HCT116 (cell line): Measurements from ENCODE around the gene CCDC89. TPM values are rescaled to one million over a fixed set of nuclear protein-coding genes. Genes with fewer than 3 reads are reported as not detected.

Source experiments
- ATAC-seq: fragments of 200-7000 bp; cut with Tn5 transposase; 2 replicates; pipeline ENCODE4 v1.9.1; 2020; ENCODE audit warnings: mild to moderate bottlenecking, moderate library complexity
- BruUV-seq: library from RNA; stranded (reverse); fragments of 400-500 nt; replicated peaks from 2 replicates; lab custom pipeline; 2021; lab: Mats Ljungman, UMichigan
- CTCF ChIA-PET: fragments of 300-600 bp; sonication (Branson Sonifier 250); formaldehyde crosslinking; loops from one replicate; lab custom pipeline; 2021; ENCODE audit warnings: antibody characterized with exemption; lab: Charles Lee
- POLR2A ChIA-PET: fragments of 300-600, 350-600 bp; sonication (Branson Sonifier 250); formaldehyde crosslinking; loops from one replicate; lab custom pipeline; 2021; ENCODE audit warnings: antibody characterized with exemption; lab: Charles Lee
- RAD21 ChIA-PET, 2 experiments: fragments of 300-600 bp; sonication (Branson Sonifier 250); formaldehyde crosslinking; loops; one replicate each; lab custom pipeline; 2023; ENCODE audit warnings: low total read pairs in 2 of 2; ENCODE audit not compliant: uncharacterized antibody in 2 of 2, unreplicated experiment in 2 of 2, low non-redundant PET in 1 of 2; lab: Charles Lee
- DNase-seq: peaks from one replicate; pipeline ENCODE4 v3.0.0-alpha.2; 2010; ENCODE audit warnings: low read depth, low spot score
- H2AFZ ChIP-seq: fragments of 200-600 bp; shearing (Covaris generic), sonication (generic); 2 replicates; pipeline ENCODE4 v1.6.1; 2017; ENCODE audit warnings: low read depth, mixed run types, mixed read lengths, antibody characterized with exemption, low read length; ENCODE audit not compliant: poor library complexity, severe bottlenecking
- H3K27ac ChIP-seq: 2 replicates; pipeline ENCODE4 v1.5.1; 2012; ENCODE audit warnings: low read depth, low read length
- H3K27me3 ChIP-seq: fragments of 200-600 bp; sonication (generic); 2 replicates; pipeline ENCODE4 v1.6.1; 2016; ENCODE audit warnings: mixed run types, low read length, mixed read lengths; ENCODE audit not compliant: insufficient read depth
- H3K36me3 ChIP-seq, 2 experiments: fragments of 200-500 bp in 1 of 2; fragments of 200-600 bp in 1 of 2; sonication (Bioruptor generic) in 1 of 2; sonication (generic) in 1 of 2; 2 replicates each; pipeline versions ENCODE4 v1.5.1 to v1.6.1; 2014 to 2016; ENCODE audit warnings: low read length in 2 of 2, inconsistent platforms in 1 of 2, mixed read lengths in 1 of 2, mixed run types in 1 of 2; ENCODE audit not compliant: insufficient read depth in 2 of 2, control insufficient read depth in 1 of 2
- H3K4me1 ChIP-seq, 2 experiments: fragments of 200-600 bp in 1 of 2; sonication (generic) in 1 of 2; 2 replicates each; pipeline versions ENCODE4 v1.5.1 to v1.6.1; 2012 to 2017; ENCODE audit warnings: low read length in 2 of 2, inconsistent platforms in 1 of 2, mild to moderate bottlenecking in 1 of 2, mixed read lengths in 1 of 2, mixed run types in 1 of 2, moderate library complexity in 1 of 2; ENCODE audit not compliant: insufficient read depth in 2 of 2, control insufficient read depth in 1 of 2
- H3K4me2 ChIP-seq: fragments of 200-600 bp; sonication (generic); 2 replicates; pipeline ENCODE4 v1.6.1; 2017; ENCODE audit warnings: mixed run types, low read length, mixed read lengths
- H3K4me3 ChIP-seq, 2 experiments: fragments of 200-600 bp in 1 of 2; sonication (generic) in 1 of 2; replicated peaks in 1 of 2; 2 replicates each; pipeline ENCODE4 v1.5.1; 2011 to 2016; ENCODE audit warnings: low read length in 2 of 2, control low read depth in 1 of 2, low read depth in 1 of 2, mild to moderate bottlenecking in 1 of 2, mixed read lengths in 1 of 2, mixed run types in 1 of 2
- H3K79me2 ChIP-seq: fragments of 200-600 bp; sonication (generic); 2 replicates; pipeline ENCODE4 v1.6.1; 2017; ENCODE audit warnings: mild to moderate bottlenecking, mixed run types, low read length, moderate library complexity, mixed read lengths; ENCODE audit not compliant: insufficient read depth
- H3K9ac ChIP-seq: fragments of 200-600 bp; sonication (generic); 2 replicates; pipeline ENCODE4 v1.6.1; 2016; ENCODE audit warnings: low read length, mixed read lengths
- H3K9me2 ChIP-seq: fragments of 200-600 bp; sonication (generic), shearing (Covaris generic); 2 replicates; pipeline ENCODE4 v1.6.1; 2017; ENCODE audit warnings: mixed run types, mild to moderate bottlenecking, moderate library complexity; ENCODE audit not compliant: insufficient read depth
- H3K9me3 ChIP-seq, 2 experiments: fragments of 200-500 bp in 1 of 2; fragments of 200-600 bp in 1 of 2; sonication (Bioruptor generic) in 1 of 2; sonication (generic) in 1 of 2; 2 replicates each; pipeline ENCODE4 v1.6.1; 2014 to 2017; ENCODE audit warnings: low read length in 2 of 2, mixed read lengths in 2 of 2, inconsistent platforms in 1 of 2, low read depth in 1 of 2, mild to moderate bottlenecking in 1 of 2, mixed run types in 1 of 2, moderate library complexity in 1 of 2; ENCODE audit not compliant: control insufficient read depth in 1 of 2, insufficient read depth in 1 of 2
- H4K20me1 ChIP-seq: fragments of 200-600 bp; sonication (generic), shearing (Covaris generic); 2 replicates; pipeline ENCODE4 v1.6.1; 2017; ENCODE audit warnings: mixed run types, mild to moderate bottlenecking, moderate library complexity; ENCODE audit not compliant: insufficient read depth
- CBX3 ChIP-seq: IDR thresholded peaks from 2 replicates; pipeline ENCODE4 v1.6.1; 2012; ENCODE audit warnings: low read depth
- CEBPB ChIP-seq: IDR thresholded peaks from 2 replicates; pipeline ENCODE4 v1.6.1; 2012; ENCODE audit warnings: low read depth
- EGR1 ChIP-seq: IDR thresholded peaks from 2 replicates; pipeline ENCODE4 v1.6.1; 2012; ENCODE audit warnings: low read depth
- ELF1 ChIP-seq: IDR thresholded peaks from 2 replicates; pipeline ENCODE4 v1.6.1; 2012; ENCODE audit warnings: low read depth, borderline replicate concordance
- EZH2 ChIP-seq: fragments of 200-600 bp; sonication (generic); IDR thresholded peaks from 2 replicates; pipeline ENCODE4 v1.6.1; 2017; ENCODE audit warnings: antibody characterized with exemption, mixed run types
- EZH2phosphoT487 ChIP-seq: fragments of 200-600 bp; IDR thresholded peaks from 2 replicates; pipeline ENCODE4 v1.6.1; 2018; ENCODE audit warnings: antibody characterized with exemption, borderline replicate concordance
- FOSL1 ChIP-seq: IDR thresholded peaks from 2 replicates; pipeline ENCODE4 v1.6.1; 2012; ENCODE audit warnings: low read depth
- JUND ChIP-seq: IDR thresholded peaks from 2 replicates; pipeline ENCODE4 v1.6.1; 2012
- POLR2A ChIP-seq: IDR thresholded peaks from 2 replicates; pipeline ENCODE4 v1.7.0; 2011; ENCODE audit warnings: borderline replicate concordance; ENCODE audit not compliant: insufficient read depth, insufficient read length; ENCODE audit errors: extremely low read depth
- POLR2AphosphoS5 ChIP-seq: IDR thresholded peaks from 2 replicates; pipeline ENCODE4 v1.6.1; 2011; ENCODE audit warnings: mild to moderate bottlenecking, low read depth, low read length, moderate library complexity
- RAD21 ChIP-seq: IDR thresholded peaks from 2 replicates; pipeline ENCODE4 v1.6.1; 2012; ENCODE audit warnings: low read depth, mild to moderate bottlenecking
- SIN3A ChIP-seq: IDR thresholded peaks from 2 replicates; pipeline ENCODE4 v1.6.1; 2012; ENCODE audit warnings: low read depth
- SP1 ChIP-seq: IDR thresholded peaks from 2 replicates; pipeline ENCODE4 v1.6.1; 2012; ENCODE audit warnings: low read depth
- YY1 ChIP-seq: IDR thresholded peaks from 2 replicates; pipeline ENCODE4 v1.6.1; 2011; ENCODE audit warnings: low read length, low read depth, moderate library complexity, mild to moderate bottlenecking; ENCODE audit not compliant: insufficient replicate concordance; ENCODE audit errors: extremely low read depth
- ZFX ChIP-seq: fragments of 450-650 bp; IDR thresholded peaks from 2 replicates; pipeline ENCODE4 v1.6.1; 2017
- ZNF274 ChIP-seq: fragments of 200-500 bp; sonication (Bioruptor generic); IDR thresholded peaks from 2 replicates; pipeline ENCODE4 v1.6.1; 2014; ENCODE audit warnings: mild to moderate bottlenecking, low read depth, low read length, inconsistent platforms
- intact Hi-C: fragments of 100-400 bp; cut with micrococcal nuclease; formaldehyde crosslinking; loops from 2 replicates; pipeline ENCODE4 v1.10.0; 2022
- total RNA-seq: library from RNA; stranded (reverse); gene quantifications from one replicate; pipeline ENCODE4 v1.2.1, GENCODE V29; 2021; ENCODE audit not compliant: unreplicated experiment
- TF ChIP-seq, protein P1 (sequence below), 3 experiments: fragments of 200-600 bp in 1 of 3; sonication (generic) in 1 of 3; IDR thresholded peaks in 2 of 3; conservative IDR thresholded peaks in 1 of 3; 2 replicates each; pipeline ENCODE4 v1.5.1; 2012 to 2017; ENCODE audit warnings: low read depth in 2 of 3, low read length in 2 of 3, antibody characterized with exemption in 1 of 3, borderline replicate concordance in 1 of 3, control low read depth in 1 of 3, mild to moderate bottlenecking in 1 of 3, mixed read lengths in 1 of 3, mixed run types in 1 of 3, moderate library complexity in 1 of 3; ENCODE audit not compliant: insufficient read depth in 1 of 3
- TF ChIP-seq, protein P2 (sequence below): IDR thresholded peaks from 2 replicates; pipeline ENCODE4 v1.6.1; 2011; ENCODE audit warnings: mild to moderate bottlenecking, low read length, moderate library complexity; ENCODE audit not compliant: insufficient replicate concordance; ENCODE audit errors: extremely low read depth
- TF ChIP-seq, protein P3 (sequence below): IDR thresholded peaks from 2 replicates; pipeline ENCODE4 v1.6.1; 2012
- TF ChIP-seq, protein P4 (sequence below): IDR thresholded peaks from 2 replicates; pipeline ENCODE4 v1.6.1; 2012; ENCODE audit warnings: low read depth

CCDC89 gene
- total RNA-seq, 1 experiment from 2014 or later: 0.22 TPM

DNA sequence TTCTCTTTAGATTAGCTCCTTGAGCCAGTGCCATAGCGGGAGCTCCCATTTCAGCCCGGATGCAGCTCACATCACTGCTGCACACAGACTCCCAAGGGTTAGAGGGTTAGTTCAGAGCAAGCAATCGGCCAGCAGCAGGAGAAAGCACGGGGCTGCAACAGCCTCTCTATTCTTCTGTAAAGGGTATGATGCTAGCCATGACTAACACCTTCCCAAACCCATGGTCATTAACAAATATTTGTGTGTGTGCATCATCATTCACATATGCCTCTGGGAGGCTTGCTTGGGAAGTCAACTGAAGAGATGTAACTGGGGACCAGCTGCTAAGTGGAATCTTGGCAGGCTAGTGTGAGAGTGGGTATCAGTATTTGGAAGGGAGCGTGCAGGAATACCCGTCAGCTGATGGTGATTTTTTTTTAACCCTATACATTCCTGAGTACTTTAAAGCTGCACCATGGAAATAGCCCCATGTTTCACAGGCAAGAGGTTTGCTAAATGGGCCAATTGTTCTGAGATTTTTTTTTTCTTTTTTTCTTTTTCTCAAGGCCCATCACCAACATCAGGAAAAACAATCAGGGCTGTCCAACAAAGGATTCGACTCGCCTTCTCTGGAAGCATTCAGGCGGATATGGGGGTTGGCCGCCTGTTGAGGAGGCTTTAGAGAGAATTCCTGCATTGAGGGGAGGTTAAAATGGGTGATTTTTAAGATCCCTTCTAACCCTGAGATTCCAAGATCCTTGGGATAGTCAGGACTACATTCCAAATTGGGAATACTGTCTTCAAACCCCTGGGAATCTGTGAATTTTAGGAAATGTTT, 33.2 kb upstream of the CCDC89 start:
- ChIA-PET POLR2A (no interaction called here), CTCF (no interaction called here), RAD21 (no interaction called here)
- peaks cover 15 to 53% of the 10 kb centered on the region in 2 experiments; a peak in 3 of 4 replicates for H3K4me1 ChIP-seq
- H3K79me2 ChIP-seq: no peaks in the 10 kb centered on the region
- no peaks in the 10 kb centered on the region for H3K9me2 ChIP-seq
- BruUV-seq: no TSS peak
- H3K27ac ChIP-seq: no peak overlapping the region
- peak overlapping the region; percentile 65 for H3K4me2 ChIP-seq
- no peaks in the 10 kb centered on the region for H3K27me3 ChIP-seq
- no peaks in the 10 kb centered on the region for H3K36me3 ChIP-seq
- intact Hi-C loops: no loop called here
- ATAC-seq: peak; percentile 88
- DNase-seq: peak; percentile 82
- H3K9ac ChIP-seq: no peak overlapping the region; the same call in 1 of the 2 replicates
- H2AFZ ChIP-seq: no peak overlapping the region
- no peaks in the 10 kb centered on the region for H4K20me1 ChIP-seq
- no peaks in the 10 kb centered on the region for H3K9me3 ChIP-seq
- peak overlapping the region in 1 of 2 experiments; percentile 26; a peak in 2 of 4 replicates for H3K4me3 ChIP-seq
- TF ChIP-seq JUND: peak; percentile 88
- peak; percentile 81 for TF ChIP-seq SP1
- TF ChIP-seq POLR2AphosphoS5: peak; percentile 43; the same call in 1 of the 2 replicates
- TF ChIP-seq FOSL1: peak; percentile 87
- TF ChIP-seq, protein P1, sequence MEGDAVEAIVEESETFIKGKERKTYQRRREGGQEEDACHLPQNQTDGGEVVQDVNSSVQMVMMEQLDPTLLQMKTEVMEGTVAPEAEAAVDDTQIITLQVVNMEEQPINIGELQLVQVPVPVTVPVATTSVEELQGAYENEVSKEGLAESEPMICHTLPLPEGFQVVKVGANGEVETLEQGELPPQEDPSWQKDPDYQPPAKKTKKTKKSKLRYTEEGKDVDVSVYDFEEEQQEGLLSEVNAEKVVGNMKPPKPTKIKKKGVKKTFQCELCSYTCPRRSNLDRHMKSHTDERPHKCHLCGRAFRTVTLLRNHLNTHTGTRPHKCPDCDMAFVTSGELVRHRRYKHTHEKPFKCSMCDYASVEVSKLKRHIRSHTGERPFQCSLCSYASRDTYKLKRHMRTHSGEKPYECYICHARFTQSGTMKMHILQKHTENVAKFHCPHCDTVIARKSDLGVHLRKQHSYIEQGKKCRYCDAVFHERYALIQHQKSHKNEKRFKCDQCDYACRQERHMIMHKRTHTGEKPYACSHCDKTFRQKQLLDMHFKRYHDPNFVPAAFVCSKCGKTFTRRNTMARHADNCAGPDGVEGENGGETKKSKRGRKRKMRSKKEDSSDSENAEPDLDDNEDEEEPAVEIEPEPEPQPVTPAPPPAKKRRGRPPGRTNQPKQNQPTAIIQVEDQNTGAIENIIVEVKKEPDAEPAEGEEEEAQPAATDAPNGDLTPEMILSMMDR (IDR thresholded peaks at IDR 0.05 in 2 of 3, conservative IDR thresholded peaks at IDR 0.05 in 1 of 3; ENCODE audit: borderline replicate concordance in 1 of 3, insufficient read depth in 1 of 3, low read depth in 2 of 3, low read length in 2 of 3): no peak
- peak; percentile 79 for TF ChIP-seq SIN3A
- TF ChIP-seq CEBPB: peak; percentile 66
- peak; percentile 54 for TF ChIP-seq YY1
- no peak for TF ChIP-seq RAD21
- TF ChIP-seq EZH2: no peak
- TF ChIP-seq, protein P2, sequence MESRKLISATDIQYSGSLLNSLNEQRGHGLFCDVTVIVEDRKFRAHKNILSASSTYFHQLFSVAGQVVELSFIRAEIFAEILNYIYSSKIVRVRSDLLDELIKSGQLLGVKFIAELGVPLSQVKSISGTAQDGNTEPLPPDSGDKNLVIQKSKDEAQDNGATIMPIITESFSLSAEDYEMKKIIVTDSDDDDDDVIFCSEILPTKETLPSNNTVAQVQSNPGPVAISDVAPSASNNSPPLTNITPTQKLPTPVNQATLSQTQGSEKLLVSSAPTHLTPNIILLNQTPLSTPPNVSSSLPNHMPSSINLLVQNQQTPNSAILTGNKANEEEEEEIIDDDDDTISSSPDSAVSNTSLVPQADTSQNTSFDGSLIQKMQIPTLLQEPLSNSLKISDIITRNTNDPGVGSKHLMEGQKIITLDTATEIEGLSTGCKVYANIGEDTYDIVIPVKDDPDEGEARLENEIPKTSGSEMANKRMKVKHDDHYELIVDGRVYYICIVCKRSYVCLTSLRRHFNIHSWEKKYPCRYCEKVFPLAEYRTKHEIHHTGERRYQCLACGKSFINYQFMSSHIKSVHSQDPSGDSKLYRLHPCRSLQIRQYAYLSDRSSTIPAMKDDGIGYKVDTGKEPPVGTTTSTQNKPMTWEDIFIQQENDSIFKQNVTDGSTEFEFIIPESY: no peak
- peak; percentile 87 for TF ChIP-seq CBX3
- no peak for TF ChIP-seq POLR2A
- TF ChIP-seq ELF1: no peak
- no peak for TF ChIP-seq EZH2phosphoT487
- TF ChIP-seq, protein P3, sequence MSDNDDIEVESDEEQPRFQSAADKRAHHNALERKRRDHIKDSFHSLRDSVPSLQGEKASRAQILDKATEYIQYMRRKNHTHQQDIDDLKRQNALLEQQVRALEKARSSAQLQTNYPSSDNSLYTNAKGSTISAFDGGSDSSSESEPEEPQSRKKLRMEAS: peak; percentile 63; the same call in 1 of the 2 replicates
- TF ChIP-seq, protein P4, sequence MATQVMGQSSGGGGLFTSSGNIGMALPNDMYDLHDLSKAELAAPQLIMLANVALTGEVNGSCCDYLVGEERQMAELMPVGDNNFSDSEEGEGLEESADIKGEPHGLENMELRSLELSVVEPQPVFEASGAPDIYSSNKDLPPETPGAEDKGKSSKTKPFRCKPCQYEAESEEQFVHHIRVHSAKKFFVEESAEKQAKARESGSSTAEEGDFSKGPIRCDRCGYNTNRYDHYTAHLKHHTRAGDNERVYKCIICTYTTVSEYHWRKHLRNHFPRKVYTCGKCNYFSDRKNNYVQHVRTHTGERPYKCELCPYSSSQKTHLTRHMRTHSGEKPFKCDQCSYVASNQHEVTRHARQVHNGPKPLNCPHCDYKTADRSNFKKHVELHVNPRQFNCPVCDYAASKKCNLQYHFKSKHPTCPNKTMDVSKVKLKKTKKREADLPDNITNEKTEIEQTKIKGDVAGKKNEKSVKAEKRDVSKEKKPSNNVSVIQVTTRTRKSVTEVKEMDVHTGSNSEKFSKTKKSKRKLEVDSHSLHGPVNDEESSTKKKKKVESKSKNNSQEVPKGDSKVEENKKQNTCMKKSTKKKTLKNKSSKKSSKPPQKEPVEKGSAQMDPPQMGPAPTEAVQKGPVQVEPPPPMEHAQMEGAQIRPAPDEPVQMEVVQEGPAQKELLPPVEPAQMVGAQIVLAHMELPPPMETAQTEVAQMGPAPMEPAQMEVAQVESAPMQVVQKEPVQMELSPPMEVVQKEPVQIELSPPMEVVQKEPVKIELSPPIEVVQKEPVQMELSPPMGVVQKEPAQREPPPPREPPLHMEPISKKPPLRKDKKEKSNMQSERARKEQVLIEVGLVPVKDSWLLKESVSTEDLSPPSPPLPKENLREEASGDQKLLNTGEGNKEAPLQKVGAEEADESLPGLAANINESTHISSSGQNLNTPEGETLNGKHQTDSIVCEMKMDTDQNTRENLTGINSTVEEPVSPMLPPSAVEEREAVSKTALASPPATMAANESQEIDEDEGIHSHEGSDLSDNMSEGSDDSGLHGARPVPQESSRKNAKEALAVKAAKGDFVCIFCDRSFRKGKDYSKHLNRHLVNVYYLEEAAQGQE: no peak
- TF ChIP-seq ZFX: no peak
- TF ChIP-seq ZNF274: no peak
- TF ChIP-seq EGR1: no peak
